Astrocyte (in vitro differentiated cells and primary cell): ENCODE results near the gene SURF1.
"Not testable (repeated sequence)": the region's sequence is repeated elsewhere in the genome, so short reads cannot be mapped to it uniquely, and the experiment has no call there.

Source experiments
- CTCF ChIP-seq: IDR thresholded peaks from 2 replicates; pipeline ENCODE4 v1.5.1; 2011; ENCODE audit warnings: low read depth, mild to moderate bottlenecking, inconsistent platforms, low read length, moderate library complexity; ENCODE audit not compliant: insufficient read depth
- EZH2 ChIP-seq: IDR thresholded peaks from 2 replicates; pipeline ENCODE4 v1.6.1; 2012; ENCODE audit warnings: mild to moderate bottlenecking, low read length, inconsistent platforms; ENCODE audit not compliant: insufficient read depth

DNA sequence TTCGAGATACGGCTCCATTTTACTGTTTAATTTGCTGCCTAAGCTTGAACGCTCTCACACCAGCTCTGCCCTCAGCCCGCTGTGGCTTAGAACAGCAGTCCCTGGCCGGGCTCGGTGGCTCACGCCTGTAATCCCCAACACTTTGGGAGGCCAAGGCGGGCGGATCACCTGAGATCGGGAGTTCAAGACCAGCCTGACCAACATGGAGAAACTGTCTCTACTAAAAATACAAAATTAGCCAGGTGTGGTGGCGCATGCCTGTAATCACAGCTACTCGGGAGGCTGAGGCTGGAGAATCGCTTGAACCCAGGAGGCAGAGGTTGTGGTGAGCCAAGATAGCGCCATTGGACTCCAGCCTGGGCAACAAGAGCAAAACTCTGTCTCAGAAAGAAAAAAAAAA is 21.0 kb upstream of the SURF1 start:
- TF ChIP-seq CTCF, EZH2: not testable (repeated sequence)
